Measurements from ENCODE around the gene ACVR1. TPM values are rescaled to one million over a fixed set of nuclear protein-coding genes. Genes with fewer than 3 reads are reported as not detected.

Gene ACVR1
- total and polyA plus RNA-seq, 2 of the 13 experiments (the other 11 are each of a cell fraction or from before 2014, with no cell fraction given), result 2.3 to 5.4 TPM

DNA sequence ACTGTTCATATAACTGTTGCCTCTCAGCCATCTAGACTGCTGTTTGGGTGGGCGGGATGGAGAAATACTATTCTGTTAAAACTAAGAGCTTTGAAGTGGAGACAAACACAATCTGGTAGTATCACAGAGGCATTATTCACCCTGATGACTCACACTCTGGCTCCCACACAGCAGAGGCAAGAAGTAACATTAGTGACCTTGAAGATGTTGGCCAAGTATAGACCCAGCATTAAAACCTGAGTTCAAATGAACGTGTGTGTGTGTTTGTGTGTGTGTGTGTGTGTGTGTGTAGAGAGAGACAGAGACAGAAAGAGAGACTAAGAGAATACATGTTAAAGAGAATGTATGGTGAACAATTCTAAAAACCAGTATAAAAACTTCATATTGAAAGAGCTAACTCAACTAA lies 22.5 kb upstream of the ACVR1 start (continued):
- TF ChIP-seq, protein P1, sequence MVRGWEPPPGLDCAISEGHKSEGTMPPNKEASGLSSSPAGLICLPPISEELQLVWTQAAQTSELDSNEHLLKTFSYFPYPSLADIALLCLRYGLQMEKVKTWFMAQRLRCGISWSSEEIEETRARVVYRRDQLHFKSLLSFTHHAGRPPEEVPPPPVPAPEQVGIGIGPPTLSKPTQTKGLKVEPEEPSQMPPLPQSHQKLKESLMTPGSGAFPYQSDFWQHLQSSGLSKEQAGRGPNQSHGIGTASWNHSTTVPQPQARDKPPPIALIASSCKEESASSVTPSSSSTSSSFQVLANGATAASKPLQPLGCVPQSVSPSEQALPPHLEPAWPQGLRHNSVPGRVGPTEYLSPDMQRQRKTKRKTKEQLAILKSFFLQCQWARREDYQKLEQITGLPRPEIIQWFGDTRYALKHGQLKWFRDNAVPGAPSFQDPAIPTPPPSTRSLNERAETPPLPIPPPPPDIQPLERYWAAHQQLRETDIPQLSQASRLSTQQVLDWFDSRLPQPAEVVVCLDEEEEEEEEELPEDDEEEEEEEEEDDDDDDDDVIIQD (CRISPR knock-in tag; IDR thresholded peaks at IDR 0.05; ENCODE audit: low read depth), result no peak
- TF ChIP-seq, protein P2, sequence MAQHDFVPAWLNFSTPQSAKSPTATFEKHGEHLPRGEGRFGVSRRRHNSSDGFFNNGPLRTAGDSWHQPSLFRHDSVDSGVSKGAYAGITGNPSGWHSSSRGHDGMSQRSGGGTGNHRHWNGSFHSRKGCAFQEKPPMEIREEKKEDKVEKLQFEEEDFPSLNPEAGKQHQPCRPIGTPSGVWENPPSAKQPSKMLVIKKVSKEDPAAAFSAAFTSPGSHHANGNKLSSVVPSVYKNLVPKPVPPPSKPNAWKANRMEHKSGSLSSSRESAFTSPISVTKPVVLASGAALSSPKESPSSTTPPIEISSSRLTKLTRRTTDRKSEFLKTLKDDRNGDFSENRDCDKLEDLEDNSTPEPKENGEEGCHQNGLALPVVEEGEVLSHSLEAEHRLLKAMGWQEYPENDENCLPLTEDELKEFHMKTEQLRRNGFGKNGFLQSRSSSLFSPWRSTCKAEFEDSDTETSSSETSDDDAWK (CRISPR knock-in tag; IDR thresholded peaks at IDR 0.05), result no peak

DNA sequence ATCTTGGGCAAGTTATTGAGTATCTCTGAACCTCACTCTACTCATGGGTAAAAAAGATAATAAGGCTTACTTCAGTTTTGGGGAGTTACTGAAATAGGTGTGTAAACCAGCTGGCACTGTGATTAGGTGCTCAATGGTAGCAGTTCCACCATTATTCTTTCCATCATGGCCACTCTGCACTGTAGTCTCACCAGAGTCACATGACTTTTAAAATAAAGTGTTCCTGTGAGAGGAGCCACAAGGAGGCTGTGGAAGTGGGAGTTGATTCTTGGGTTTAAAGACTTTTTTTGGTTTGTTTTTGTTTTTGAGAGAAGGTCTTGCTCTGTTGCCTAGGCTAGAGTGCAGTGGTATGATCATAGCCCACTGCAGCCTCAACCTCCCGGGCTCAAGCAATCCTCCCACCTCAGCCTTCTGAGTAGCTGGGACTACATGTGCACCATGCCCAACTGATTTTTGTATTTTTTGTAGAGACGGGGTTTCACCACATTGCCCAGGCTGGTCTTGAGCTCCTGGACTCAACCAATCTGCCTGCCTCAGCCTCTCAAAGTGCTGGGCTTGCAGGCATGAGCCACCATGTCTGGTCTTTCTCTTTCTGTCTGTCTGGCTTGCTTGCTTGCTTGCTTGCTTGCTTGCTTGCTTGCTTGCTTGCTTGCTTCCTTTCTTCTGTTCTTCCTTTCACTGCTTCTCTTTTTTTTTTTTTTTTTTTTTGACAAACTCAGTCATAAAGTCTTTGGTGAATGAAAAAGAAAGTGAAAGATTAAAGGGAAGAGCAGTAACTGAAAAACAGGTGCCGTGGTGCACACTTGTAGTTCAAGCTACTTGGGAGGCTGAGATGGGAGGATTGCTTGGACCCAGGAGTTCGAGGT lies 21.2 kb upstream of the ACVR1 start:
- H3K9ac ChIP-seq (ENCODE audit: insufficient read depth, low read depth, low read length), result no peak overlapping the region
- FAIRE-seq (no peak), ATAC-seq (no peak), DNase-seq (ENCODE audit: low spot score) (no peak)
- no peak overlapping the region for H3K4me3 ChIP-seq (replicated peaks in 1 of 3; ENCODE audit: insufficient read depth in 1 of 3, low read depth in 2 of 3, low read length in 3 of 3)
- H3K4me1 ChIP-seq (ENCODE audit: insufficient read depth, low read length), result no peaks in the 10 kb centered on the region
- H3K9me3 ChIP-seq (ENCODE audit: low read length), result no peaks in the 10 kb centered on the region
- 32% methylated on average over 4 of the region's 4 CpGs for WGBS (ENCODE audit: low lambda C conversion rate)
- no peaks in the 10 kb centered on the region for H4K20me1 ChIP-seq (ENCODE audit: insufficient read depth, low read length)
- in situ Hi-C loops (cut with HindIII; ENCODE audit: extremely low pct_ligation_motif_present, low pct_unique_long_range_greater_than_20kb), result no loop called here
- intact Hi-C loops (cut with micrococcal nuclease; ENCODE audit: unreplicated experiment), result no loop called here
- no peaks in the 10 kb centered on the region for H3K79me2 ChIP-seq (ENCODE audit: insufficient read depth, low read length)
- H3K27ac ChIP-seq (ENCODE audit: extremely low read length, insufficient read depth, low read length), result no peak overlapping the region
- H3K27me3 ChIP-seq (ENCODE audit: control insufficient read depth in 1 of 2, insufficient read depth in 2 of 2, low read length in 2 of 2), result no peaks in the 10 kb centered on the region
- POLR2A ChIA-PET, result no interaction called here
- H2AFZ ChIP-seq (ENCODE audit: low read length), result no peak overlapping the region
- no TSS peak for BruUV-seq (replicated peaks)
- H3K4me2 ChIP-seq (ENCODE audit: low read depth, low read length), result no peak overlapping the region
- CTCF ChIA-PET (ENCODE audit: low intra/inter-chr PET ratio, low total read pairs), result no interaction called here
- no peaks in the 10 kb centered on the region for H3K36me3 ChIP-seq (replicated peaks in 1 of 2; ENCODE audit: control insufficient read depth in 1 of 2, insufficient read depth in 2 of 2, low read length in 2 of 2)
- TF ChIP-seq, protein P3, sequence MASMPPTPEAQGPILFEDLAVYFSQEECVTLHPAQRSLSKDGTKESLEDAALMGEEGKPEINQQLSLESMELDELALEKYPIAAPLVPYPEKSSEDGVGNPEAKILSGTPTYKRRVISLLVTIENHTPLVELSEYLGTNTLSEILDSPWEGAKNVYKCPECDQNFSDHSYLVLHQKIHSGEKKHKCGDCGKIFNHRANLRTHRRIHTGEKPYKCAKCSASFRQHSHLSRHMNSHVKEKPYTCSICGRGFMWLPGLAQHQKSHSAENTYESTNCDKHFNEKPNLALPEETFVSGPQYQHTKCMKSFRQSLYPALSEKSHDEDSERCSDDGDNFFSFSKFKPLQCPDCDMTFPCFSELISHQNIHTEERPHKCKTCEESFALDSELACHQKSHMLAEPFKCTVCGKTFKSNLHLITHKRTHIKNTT (CRISPR knock-in tag; IDR thresholded peaks at IDR 0.05), result no peak
- TF ChIP-seq CENPT (CRISPR knock-in tag; IDR thresholded peaks at IDR 0.05; ENCODE audit: low read depth), result no peak
- no peak for TF ChIP-seq ZNF205 (CRISPR knock-in tag; IDR thresholded peaks at IDR 0.05)
- no peak for TF ChIP-seq ZNF446 (CRISPR knock-in tag; IDR thresholded peaks at IDR 0.05)
- no peak for TF ChIP-seq TARDBP (CRISPR knock-in tag; IDR thresholded peaks at IDR 0.05)
- no peak for TF ChIP-seq SAFB2 (CRISPR knock-in tag; IDR thresholded peaks at IDR 0.05; ENCODE audit: borderline replicate concordance, low read depth)
- TF ChIP-seq TEAD2 (CRISPR knock-in tag; IDR thresholded peaks at IDR 0.05), result no peak
- TF ChIP-seq, protein P4, sequence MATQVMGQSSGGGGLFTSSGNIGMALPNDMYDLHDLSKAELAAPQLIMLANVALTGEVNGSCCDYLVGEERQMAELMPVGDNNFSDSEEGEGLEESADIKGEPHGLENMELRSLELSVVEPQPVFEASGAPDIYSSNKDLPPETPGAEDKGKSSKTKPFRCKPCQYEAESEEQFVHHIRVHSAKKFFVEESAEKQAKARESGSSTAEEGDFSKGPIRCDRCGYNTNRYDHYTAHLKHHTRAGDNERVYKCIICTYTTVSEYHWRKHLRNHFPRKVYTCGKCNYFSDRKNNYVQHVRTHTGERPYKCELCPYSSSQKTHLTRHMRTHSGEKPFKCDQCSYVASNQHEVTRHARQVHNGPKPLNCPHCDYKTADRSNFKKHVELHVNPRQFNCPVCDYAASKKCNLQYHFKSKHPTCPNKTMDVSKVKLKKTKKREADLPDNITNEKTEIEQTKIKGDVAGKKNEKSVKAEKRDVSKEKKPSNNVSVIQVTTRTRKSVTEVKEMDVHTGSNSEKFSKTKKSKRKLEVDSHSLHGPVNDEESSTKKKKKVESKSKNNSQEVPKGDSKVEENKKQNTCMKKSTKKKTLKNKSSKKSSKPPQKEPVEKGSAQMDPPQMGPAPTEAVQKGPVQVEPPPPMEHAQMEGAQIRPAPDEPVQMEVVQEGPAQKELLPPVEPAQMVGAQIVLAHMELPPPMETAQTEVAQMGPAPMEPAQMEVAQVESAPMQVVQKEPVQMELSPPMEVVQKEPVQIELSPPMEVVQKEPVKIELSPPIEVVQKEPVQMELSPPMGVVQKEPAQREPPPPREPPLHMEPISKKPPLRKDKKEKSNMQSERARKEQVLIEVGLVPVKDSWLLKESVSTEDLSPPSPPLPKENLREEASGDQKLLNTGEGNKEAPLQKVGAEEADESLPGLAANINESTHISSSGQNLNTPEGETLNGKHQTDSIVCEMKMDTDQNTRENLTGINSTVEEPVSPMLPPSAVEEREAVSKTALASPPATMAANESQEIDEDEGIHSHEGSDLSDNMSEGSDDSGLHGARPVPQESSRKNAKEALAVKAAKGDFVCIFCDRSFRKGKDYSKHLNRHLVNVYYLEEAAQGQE (IDR thresholded peaks at IDR 0.05; ENCODE audit: borderline replicate concordance in 1 of 2, low read depth in 1 of 2, low read length in 2 of 2), result no peak
- no peak for TF ChIP-seq ZNF343 (CRISPR knock-in tag; IDR thresholded peaks at IDR 0.05)
- TF ChIP-seq CREM (IDR thresholded peaks at IDR 0.05), result no peak
- TF ChIP-seq CREM (CRISPR knock-in tag; IDR thresholded peaks at IDR 0.05), result no peak
- no peak for TF ChIP-seq GFI1 (CRISPR knock-in tag; IDR thresholded peaks at IDR 0.05; ENCODE audit: borderline replicate concordance)
- no peak for TF ChIP-seq SCMH1 (CRISPR knock-in tag; IDR thresholded peaks at IDR 0.05; ENCODE audit: borderline replicate concordance)
